22Rv1 (cell line): ENCODE results near the gene SLAMF8.
A peak's percentile ranks its signal among the peaks of the same experiment; 100 is the strongest.

Experiments
- H3K27ac ChIP-seq: fragments of 450-650 bp; 2 replicates; pipeline ENCODE4 v1.5.1; 2017
- CTCF ChIP-seq: fragments of 450-650 bp; IDR thresholded peaks from 2 replicates; pipeline ENCODE4 v1.5.1; 2017; ENCODE audit warnings: mild to moderate bottlenecking
- ZFX ChIP-seq: fragments of 450-650 bp; IDR thresholded peaks from 2 replicates; pipeline ENCODE4 v1.6.1; 2017; ENCODE audit warnings: antibody characterized with exemption, borderline replicate concordance

The SLAMF8 gene

GRCh38 chr1:159828581-159829272 is 2.1 kb downstream of the SLAMF8 start:
- TF ChIP-seq ZFX (no peak), CTCF (no peak)
- no peak overlapping the region for H3K27ac ChIP-seq

- H3K27ac ChIP-seq = no peak overlapping the region
- no peak for TF ChIP-seq ZFX
- TF ChIP-seq CTCF = peak; percentile 80
Measured at GRCh38 chr1:159829273-159829634, 2.6 kb downstream of the SLAMF8 start.

GRCh38 chr1:159829822-159830465 is 3.3 kb downstream of the SLAMF8 start:
- no peak overlapping the region for H3K27ac ChIP-seq
- TF ChIP-seq ZFX = no peak
- TF ChIP-seq CTCF = no peak

GRCh38 chr1:159830722-159831121 is 4.0 kb downstream of the SLAMF8 start:
- TF ChIP-seq ZFX (no peak), CTCF (no peak)
- H3K27ac ChIP-seq = no peak overlapping the region

- TF ChIP-seq CTCF = no peak
- no peak for TF ChIP-seq ZFX
- no peak overlapping the region for H3K27ac ChIP-seq
Measured at GRCh38 chr1:159831412-159832141, 4.9 kb downstream of the SLAMF8 start.

- H3K27ac ChIP-seq = no peak overlapping the region
- no peak for TF ChIP-seq ZFX
- no peak for TF ChIP-seq CTCF
Measured at GRCh38 chr1:159832309-159832708, 5.6 kb downstream of the SLAMF8 start.

- no peak overlapping the region for H3K27ac ChIP-seq
- TF ChIP-seq CTCF = no peak
- no peak for TF ChIP-seq ZFX
Measured at GRCh38 chr1:159835356-159835755, 8.7 kb downstream of the SLAMF8 start.
